ENCODE measurements around the gene MAN1B1. TPM values are rescaled to one million over a fixed set of nuclear protein-coding genes. Genes with fewer than 3 reads are reported as not detected.

MAN1B1 gene
- total and polyA plus RNA-seq, 2 donors (not counting 1 experiment from before 2014, with no cell fraction given) = 45.5 to 96.6 TPM

DNA sequence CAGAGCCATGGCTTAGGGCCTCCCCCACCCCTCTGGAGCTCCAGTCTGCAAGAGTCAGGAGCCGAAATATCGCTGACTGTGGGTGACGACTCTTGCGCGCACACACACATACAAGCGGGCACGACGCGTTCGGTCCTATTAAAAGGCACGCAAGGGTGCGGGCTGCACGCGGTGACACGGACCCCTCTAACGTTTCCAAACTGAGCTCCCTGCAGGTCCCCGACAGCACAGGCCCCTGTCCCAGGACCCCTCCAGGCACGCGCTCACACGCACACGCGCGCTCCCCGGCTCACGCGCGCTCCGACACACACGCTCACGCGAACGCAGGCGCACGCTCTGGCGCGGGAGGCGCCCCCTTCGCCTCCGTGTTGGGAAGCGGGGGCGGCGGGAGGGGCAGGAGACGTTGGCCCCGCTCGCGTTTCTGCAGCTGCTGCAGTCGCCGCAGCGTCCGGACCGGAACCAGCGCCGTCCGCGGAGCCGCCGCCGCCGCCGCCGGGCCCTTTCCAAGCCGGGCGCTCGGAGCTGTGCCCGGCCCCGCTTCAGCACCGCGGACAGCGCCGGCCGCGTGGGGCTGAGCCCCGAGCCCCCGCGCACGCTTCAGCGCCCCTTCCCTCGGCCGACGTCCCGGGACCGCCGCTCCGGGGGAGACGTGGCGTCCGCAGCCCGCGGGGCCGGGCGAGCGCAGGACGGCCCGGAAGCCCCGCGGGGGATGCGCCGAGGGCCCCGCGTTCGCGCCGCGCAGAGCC lies 52.1 kb downstream of the MAN1B1 start, which contains the start of gene GRIN1:
Gene GRIN1 (plus strand): TSS at position 433 of the 746 bp plus-strand sequence. CDS start 333 bp downstream, outside the sequence.
- H4K20me1 ChIP-seq (ENCODE audit: control insufficient read depth, extremely low read depth, insufficient read depth, low read length) = no peaks in the 10 kb centered on the region
- no peaks in the 10 kb centered on the region for H3K36me3 ChIP-seq (ENCODE audit: control insufficient read depth, insufficient read depth, low read length)
- no peak for DNase-seq (ENCODE audit: low read depth in 2 of 2)
- no peaks in the 10 kb centered on the region for H3K9me3 ChIP-seq (ENCODE audit: control insufficient read depth, insufficient read depth, low read depth, low read length)
- peaks cover 29% of the 10 kb centered on the region for H3K27me3 ChIP-seq (ENCODE audit: control insufficient read depth, insufficient read depth, low read length)
- no peak within 1 kb of the TSS for H3K27ac ChIP-seq (ENCODE audit: insufficient read depth, low read length)
- H3K4me3 ChIP-seq (replicated peaks in 1 of 4; ENCODE audit: control extremely low read depth in 1 of 4, insufficient read depth in 1 of 4, low read depth in 3 of 4, low read length in 4 of 4) = no peak within 1 kb of the TSS
- no peak within 1 kb of the TSS for H3K9ac ChIP-seq (ENCODE audit: insufficient read depth, low read length)
- peak within 1 kb of the TSS; percentile 25 for H3K4me2 ChIP-seq (ENCODE audit: extremely low read depth, insufficient read depth, low read length)
- no peaks in the 10 kb centered on the region for H3K79me2 ChIP-seq (ENCODE audit: control insufficient read depth, insufficient read depth, low read length)
- TF ChIP-seq, protein P1, sequence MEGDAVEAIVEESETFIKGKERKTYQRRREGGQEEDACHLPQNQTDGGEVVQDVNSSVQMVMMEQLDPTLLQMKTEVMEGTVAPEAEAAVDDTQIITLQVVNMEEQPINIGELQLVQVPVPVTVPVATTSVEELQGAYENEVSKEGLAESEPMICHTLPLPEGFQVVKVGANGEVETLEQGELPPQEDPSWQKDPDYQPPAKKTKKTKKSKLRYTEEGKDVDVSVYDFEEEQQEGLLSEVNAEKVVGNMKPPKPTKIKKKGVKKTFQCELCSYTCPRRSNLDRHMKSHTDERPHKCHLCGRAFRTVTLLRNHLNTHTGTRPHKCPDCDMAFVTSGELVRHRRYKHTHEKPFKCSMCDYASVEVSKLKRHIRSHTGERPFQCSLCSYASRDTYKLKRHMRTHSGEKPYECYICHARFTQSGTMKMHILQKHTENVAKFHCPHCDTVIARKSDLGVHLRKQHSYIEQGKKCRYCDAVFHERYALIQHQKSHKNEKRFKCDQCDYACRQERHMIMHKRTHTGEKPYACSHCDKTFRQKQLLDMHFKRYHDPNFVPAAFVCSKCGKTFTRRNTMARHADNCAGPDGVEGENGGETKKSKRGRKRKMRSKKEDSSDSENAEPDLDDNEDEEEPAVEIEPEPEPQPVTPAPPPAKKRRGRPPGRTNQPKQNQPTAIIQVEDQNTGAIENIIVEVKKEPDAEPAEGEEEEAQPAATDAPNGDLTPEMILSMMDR (conservative IDR thresholded peaks at IDR 0.05 in 1 of 2, IDR thresholded peaks at IDR 0.05 in 1 of 2; ENCODE audit: low read depth in 1 of 2, low read length in 2 of 2) = no peak
- no peak for TF ChIP-seq EZH2 (IDR thresholded peaks at IDR 0.05; ENCODE audit: low read length, missing control alignments)
- H2AFZ ChIP-seq (ENCODE audit: low read length) = no peak within 1 kb of the TSS
- H3K4me1 ChIP-seq (ENCODE audit: control insufficient read depth, extremely low read depth, insufficient read depth, low read length) = no peaks in the 10 kb centered on the region

DNA sequence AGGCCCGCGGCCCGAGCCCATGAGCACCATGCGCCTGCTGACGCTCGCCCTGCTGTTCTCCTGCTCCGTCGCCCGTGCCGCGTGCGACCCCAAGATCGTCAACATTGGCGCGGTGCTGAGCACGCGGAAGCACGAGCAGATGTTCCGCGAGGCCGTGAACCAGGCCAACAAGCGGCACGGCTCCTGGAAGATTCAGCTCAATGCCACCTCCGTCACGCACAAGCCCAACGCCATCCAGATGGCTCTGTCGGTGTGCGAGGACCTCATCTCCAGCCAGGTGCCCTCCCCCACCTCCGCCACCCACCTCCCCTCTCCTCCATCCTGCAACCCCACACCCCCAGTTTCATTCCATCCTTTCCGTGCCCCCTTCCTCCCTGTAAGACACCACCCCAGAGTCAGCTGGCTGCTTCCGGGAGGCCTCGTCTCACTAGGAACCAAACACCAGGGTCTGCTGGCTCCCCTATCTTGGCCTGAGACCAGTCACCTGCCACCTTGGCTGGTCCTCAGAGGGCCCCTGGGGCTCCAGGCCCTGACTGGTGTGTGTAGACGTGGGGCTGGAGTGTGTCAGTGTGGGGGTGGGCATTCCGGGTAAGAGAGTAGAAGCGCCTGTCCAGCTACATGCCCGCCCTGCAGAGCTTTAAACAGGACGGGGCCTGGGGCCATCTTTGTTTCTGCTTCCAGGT lies 52.8 kb downstream of the MAN1B1 start:
- H3K4me2 ChIP-seq (ENCODE audit: extremely low read depth, insufficient read depth, low read length) = no peak overlapping the region
- H3K27me3 ChIP-seq (ENCODE audit: control insufficient read depth, insufficient read depth, low read length) = peaks cover 29% of the 10 kb centered on the region
- no peak overlapping the region for H3K9ac ChIP-seq (ENCODE audit: insufficient read depth, low read length)

More for the DNA sequence above, 52.8 kb downstream of the MAN1B1 start:
- no peak overlapping the region for H3K4me3 ChIP-seq (replicated peaks in 1 of 4; ENCODE audit: control extremely low read depth in 1 of 4, insufficient read depth in 1 of 4, low read depth in 3 of 4, low read length in 4 of 4)
- H3K4me1 ChIP-seq (ENCODE audit: control insufficient read depth, extremely low read depth, insufficient read depth, low read length) = no peaks in the 10 kb centered on the region
- H3K36me3 ChIP-seq (ENCODE audit: control insufficient read depth, insufficient read depth, low read length) = no peaks in the 10 kb centered on the region
- H2AFZ ChIP-seq (ENCODE audit: low read length) = no peak overlapping the region
- no peak overlapping the region for H3K27ac ChIP-seq (ENCODE audit: insufficient read depth, low read length)
- no peaks in the 10 kb centered on the region for H4K20me1 ChIP-seq (ENCODE audit: control insufficient read depth, extremely low read depth, insufficient read depth, low read length)
- DNase-seq (ENCODE audit: low read depth in 2 of 2) = no peak
- no peaks in the 10 kb centered on the region for H3K79me2 ChIP-seq (ENCODE audit: control insufficient read depth, insufficient read depth, low read length)
- TF ChIP-seq, protein P1 (conservative IDR thresholded peaks at IDR 0.05 in 1 of 2, IDR thresholded peaks at IDR 0.05 in 1 of 2; ENCODE audit: low read depth in 1 of 2, low read length in 2 of 2) = no peak
- no peak for TF ChIP-seq EZH2 (IDR thresholded peaks at IDR 0.05; ENCODE audit: low read length, missing control alignments)
- no peaks in the 10 kb centered on the region for H3K9me3 ChIP-seq (ENCODE audit: control insufficient read depth, insufficient read depth, low read depth, low read length)

All from fibroblast of lung (primary cell).